GM21737 (cell line): Measurements from ENCODE around the gene MYCBP2.
"Not testable (repeated sequence)": the region's sequence is repeated elsewhere in the genome, so short reads cannot be mapped to it uniquely, and the experiment has no call there.

Experiments used
- ATAC-seq: cut with Tn5 transposase; IDR thresholded peaks from one replicate; pipeline ENCODE4 v1.9.1; 2021; ENCODE audit warnings: mild to moderate bottlenecking, moderate library complexity; ENCODE audit not compliant: unreplicated experiment

Gene MYCBP2

DNA sequence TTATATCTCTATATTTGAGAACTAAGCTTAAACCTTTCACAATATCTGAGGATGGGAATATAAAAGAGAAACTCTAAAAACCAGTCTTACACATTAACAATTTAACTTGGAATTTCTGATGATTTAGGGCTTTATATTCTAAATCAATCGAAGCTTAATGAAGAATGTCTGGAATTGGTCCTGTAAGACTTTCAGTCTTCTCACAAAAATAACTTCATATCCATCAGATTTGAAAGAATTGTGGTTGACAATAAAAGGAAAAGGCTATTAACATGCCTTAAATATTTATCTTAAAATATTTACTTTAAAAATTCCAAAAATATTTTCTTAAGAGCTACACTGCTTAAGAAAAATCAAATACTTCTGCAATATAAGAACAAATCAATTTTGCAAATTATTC lies 27.3 kb downstream of the MYCBP2 start:
- no peak for ATAC-seq

DNA sequence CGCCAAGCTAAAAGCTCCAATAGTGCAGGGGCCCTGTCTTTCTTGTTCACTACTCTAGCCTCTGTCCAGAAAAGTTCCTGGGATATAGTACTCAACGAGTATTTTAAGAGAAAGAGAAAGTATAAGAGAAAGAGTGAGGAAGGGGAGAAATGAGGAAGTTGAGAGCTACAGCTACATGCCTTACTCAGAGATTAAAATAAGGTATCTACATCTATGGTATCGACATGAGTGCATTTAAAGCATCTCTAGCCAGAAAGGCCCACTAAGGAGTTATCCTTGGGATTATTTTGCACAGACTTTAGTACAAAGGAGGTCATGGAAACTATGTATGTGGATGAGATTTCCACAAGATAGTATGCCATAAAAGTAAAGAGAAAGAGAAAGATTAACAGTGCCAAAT lies 28.5 kb downstream of the MYCBP2 start:
- peak; percentile 69 for ATAC-seq

DNA sequence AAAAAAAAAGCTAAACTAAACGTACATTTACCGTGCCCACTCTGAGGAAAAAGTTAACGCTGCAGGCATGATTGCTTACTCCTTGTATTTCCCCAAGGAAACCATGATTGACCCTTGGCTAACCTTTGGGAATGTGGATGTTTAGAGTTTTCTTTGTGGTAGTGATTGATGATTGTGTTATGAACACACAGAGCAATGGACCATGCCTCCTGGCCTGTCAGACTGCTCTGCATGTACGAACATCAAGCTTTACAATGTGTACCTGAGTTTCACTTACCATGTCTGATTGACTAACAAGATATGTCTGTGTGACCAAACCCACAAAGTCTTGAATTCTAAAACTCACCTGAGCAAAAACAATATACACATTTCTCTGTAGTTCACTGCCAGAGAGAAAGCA lies 35.1 kb downstream of the MYCBP2 start:
- no peak for ATAC-seq

DNA sequence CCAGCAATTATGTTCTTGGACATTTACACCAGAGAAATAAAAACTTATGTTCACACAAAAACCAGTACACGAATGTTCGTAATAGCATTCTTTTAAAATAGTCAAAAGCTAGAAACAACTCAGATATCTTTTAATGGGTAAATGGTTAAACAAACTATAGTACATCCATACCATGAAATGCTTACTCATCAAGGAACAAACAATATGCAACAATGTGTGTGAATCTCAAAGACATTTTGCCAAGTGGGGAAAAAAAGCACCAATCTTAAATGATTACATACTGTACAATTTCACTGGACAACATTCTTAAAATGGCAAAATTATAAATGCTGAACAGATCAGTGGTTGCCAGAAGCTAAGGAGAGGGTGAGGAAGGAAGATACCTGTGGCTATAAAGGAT lies 36.6 kb downstream of the MYCBP2 start:
- ATAC-seq = no peak

DNA sequence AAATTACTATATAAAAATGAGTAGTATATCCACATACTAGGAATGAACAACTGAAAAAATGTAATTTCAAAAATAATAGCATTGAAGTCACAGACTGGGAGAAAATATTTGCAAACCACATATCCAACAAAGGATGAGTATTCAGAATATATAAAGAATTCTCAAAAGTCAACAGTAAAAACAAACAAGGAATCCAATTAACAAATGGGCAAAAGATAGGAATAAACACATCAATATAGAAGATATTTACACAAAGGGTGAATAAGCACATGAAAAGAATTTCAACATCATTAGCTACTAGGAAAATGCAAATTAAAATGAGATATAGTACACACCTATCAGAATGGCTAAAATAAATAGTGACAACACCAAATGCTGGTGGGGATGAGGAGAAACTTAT lies 37.0 kb downstream of the MYCBP2 start:
- ATAC-seq = no peak

DNA sequence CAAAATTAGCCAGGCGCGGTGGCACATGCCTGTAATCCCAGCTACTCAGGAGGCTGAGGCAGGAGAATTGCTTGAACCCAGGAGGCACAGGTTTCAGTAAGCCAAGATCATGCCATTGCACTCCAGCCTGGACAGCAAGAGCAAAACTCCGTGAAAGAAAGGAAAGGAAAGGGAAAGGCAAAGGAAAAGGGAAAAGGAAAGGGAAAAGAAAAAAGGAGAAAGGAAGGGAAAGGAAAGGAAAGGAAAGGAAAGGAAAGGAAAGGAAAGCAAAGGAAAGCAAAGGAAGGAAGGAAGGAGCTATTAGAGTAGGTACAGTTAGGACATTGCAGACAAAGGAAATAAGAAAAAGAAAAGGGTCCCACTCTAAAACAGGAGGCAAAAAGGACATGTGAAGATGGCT lies 41.3 kb downstream of the MYCBP2 start:
- ATAC-seq = not testable (repeated sequence)

DNA sequence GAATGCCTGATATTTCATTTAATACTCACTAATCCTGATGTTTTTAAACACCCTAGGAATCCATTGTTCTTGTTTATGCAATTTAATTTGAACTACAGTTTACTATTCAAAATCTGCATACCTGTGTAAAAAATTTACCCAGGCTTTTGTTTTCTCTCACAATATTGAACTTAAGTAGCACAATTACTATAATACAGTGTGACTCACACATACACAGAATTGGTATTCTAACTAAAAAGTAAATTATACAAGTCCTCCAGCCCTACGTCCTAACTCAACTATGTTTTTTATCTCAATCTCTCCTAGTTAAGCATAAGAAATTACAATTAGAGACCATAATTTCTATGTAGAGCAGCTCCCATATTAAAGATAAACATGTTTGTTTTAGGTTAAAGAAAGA lies 41.8 kb downstream of the MYCBP2 start:
- ATAC-seq = no peak

DNA sequence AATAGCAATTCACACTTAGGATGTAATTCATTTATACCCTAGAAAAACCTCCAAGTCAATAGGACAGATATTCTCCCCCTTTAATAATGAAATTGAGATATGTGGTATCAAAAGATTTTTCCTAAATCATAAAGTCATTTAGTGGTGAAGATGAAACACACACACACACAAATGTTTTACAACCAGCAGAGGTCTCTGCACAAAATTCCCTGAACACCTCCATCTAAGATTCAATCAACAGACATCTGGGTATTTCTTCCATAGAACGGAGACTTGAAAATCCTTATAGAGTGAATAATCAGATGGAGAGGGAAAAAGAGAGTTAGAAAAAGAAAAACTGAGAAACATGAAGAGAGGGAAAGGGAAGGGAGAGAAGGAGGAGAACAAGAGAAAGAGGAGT lies 52.8 kb downstream of the MYCBP2 start:
- ATAC-seq = no peak

DNA sequence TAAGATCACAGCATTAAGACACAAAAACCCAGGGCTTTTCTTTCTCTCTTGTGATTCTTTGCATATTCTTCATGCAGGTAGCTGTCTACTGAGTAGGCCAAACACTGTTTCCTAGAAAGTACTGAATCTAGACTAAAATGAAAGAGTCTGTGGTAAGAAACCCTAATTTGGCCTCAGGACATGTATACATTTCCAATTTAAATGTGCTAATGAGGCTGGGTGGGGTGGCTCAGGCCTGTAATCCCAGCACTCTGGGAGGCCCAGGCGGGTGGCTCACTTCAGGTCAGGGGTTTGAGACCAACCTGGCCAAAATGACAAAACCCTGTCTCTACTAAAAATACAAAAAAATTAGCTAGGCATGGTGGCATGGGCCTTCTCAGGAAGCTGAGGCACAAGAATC lies 57.8 kb downstream of the MYCBP2 start:
- no peak for ATAC-seq

DNA sequence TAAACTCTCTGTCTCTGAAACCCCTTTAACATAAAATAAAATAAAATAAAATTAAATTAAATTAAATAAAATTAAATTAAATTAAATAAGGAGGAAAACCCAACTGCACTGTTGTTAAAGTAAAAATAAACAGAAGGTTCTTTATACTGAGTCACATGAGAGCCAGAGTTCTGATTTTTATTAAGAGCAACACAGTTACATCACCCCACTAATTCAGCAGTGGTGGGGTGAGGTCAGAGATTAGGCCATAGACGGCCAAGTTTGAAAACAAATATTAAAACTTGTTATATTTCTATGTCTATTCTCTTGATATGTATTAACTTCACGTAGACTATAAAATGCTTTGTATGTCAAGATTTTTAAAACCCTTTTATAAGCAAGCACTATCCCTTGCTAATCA lies 59.5 kb downstream of the MYCBP2 start:
- no peak for ATAC-seq

DNA sequence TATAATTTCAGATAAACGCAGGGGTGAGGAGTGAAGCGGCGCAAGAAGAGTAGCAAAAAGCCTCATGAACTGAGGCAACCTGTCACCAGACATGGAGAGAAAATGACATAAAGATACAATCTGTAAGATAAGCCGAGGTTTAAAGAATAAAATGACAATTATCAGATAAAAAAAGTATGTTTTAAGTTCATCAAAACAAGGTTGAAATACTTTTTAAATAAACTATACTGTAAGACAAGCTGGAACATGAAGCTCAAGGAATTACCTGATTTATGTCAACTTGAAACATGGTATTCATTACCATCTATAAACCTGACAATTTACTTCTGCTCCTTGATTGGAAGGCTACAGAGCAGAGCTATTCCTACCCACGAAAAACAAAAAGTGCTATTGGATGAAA lies 61.6 kb downstream of the MYCBP2 start:
- ATAC-seq = no peak

DNA sequence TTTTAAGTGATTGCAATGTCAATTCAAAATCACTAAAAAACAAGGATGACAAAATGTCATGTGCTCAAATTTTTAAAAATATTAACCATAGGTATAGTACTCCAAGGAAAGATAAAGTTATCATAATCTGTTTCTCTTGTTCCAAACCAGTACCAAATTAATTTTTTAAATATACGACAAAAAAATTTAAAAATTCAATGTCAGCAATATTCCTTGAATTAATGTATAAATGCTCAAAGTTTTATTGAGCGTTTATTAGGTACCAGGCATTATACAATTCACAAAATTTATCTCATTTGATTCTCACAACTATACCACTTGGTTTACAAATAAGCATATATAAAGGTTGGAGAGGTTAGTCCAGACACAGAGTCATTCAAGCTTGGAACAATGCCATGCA lies 64.7 kb downstream of the MYCBP2 start:
- no peak for ATAC-seq

DNA sequence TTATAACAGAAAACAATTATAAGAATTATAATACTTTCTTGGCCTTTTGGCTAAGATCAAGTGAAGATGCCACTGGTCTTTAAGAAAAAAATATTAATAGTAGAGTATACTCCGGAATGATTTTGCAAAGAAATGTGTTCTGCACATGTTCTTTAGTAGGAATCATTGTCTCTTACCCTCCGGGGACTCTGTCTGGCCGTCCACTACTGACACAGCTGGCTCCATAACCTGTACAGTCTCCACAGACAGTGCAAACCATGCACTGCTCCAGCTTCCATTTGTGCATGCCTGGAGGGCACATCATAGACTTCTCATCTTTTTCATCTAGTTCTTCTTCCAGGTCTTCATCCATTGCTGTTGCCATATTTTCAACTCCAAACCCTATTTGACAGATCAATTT lies 75.9 kb downstream of the MYCBP2 start:
- no peak for ATAC-seq

DNA sequence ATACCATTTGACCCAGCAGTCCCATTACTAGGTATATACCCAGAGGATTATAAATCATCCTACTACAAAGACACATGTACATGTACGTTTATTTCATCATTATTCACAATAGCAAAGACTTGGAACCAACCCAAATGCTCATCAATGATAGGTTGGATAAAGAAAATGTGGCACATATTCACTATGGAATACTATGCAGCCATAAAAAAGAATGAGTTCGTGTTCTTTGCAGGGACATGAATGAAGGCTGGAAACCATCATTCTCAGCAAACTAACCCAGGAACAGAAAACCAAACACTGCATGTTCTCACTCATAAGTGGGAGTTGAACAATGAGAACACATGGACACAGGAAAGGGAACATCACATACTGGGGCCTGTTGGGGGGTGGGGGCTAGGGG lies 81.7 kb downstream of the MYCBP2 start:
- not testable (repeated sequence) for ATAC-seq

DNA sequence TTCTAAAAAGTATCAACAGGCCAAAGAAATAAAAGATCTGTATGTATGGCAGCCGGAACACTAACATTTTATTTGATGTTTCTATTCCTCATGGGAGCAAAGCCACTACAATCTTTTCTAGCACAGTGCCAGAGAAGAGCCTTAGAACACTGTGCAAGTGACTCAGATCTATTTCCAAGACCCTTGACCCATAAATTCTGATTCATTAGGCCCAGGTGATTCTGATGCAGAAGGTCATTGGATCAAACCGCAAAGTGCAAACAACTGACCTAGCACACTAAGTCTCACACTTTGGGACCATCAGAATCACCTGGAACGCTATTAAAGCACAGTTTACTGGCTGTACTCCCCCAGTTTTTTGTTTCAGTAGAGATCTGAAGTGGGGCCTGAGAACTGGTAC lies 87.6 kb downstream of the MYCBP2 start:
- no peak for ATAC-seq

DNA sequence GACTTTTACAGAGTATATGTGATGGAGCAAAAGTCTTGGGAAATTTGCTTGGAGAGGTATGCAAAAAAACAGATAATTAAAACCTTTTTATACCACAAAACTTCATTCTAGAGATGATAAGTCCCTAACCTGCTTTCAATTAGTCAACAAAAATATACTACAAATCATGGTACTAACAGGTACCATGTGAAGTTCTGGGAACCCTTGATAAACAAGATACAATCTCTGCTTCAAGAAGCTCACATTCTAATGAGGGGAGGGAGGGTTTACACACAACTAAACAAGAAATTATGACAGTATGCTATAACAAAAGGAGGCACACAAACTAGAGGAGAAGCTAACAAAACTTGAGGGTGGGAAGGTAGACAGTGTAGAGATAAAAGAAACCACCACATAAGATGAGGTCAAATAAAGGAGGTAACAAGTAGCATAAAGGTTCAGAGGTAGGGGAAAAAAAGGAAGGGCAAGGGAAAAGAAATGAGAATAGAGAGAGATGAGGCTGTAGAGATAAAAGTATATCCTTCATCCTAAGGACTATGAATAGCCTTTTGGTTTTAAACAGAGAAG lies 91.4 kb downstream of the MYCBP2 start:
- ATAC-seq = no peak

DNA sequence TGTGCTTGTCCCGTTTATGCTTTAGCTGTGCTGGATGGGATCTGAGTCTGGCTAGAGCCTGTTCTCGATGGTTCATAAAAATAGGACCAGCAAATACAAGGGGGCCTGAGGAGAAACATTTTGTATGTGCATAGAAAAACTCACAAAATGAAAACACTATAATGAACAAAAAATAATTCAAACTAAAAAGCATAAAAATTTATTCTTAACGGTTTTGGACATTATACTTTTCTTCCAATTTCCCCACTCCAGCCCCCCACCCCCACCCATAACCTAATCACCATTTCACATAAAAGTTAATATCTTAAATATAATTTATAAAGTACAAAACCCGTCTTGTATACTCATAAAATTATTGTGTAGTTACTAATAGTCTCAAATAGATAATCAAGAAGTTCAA lies 93.7 kb downstream of the MYCBP2 start:
- ATAC-seq = no peak

DNA sequence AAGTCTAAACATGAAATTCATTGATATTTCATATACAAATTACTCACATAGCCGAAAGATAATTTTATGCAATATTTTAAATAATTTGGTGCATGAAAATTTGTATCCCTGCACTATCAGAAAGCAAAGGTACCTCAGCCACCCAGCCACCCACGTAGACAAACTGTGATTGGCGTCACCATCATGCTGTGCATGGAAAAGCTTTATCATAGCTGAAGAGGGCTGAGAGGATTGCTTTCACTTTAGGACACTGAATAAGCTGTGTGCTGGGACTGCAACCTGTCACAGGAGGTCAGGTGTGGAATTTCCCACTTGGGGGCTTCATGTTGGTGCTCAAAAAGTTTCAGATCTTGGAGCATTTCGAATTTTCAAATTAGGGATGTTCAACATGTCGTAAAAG lies 96.3 kb downstream of the MYCBP2 start:
- no peak for ATAC-seq

DNA sequence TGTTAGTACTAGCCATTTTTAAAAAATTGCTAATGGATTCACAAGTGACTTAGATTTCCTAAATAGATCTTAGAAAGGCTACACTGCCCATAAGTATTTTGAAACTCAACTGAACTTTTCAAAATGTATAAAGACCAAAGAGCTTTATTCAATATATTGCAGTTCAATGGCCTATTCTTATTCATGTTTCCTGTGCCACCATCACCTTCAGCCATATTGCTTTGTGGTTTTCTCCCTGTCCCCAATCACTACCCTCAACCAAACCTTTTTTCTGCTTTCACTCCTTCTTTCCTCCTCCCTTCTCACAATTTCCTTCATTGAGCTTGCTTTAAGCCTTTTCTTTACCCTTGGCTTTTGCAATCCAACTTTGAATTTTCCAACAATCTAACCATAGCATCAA lies 100.9 kb downstream of the MYCBP2 start:
- no peak for ATAC-seq

DNA sequence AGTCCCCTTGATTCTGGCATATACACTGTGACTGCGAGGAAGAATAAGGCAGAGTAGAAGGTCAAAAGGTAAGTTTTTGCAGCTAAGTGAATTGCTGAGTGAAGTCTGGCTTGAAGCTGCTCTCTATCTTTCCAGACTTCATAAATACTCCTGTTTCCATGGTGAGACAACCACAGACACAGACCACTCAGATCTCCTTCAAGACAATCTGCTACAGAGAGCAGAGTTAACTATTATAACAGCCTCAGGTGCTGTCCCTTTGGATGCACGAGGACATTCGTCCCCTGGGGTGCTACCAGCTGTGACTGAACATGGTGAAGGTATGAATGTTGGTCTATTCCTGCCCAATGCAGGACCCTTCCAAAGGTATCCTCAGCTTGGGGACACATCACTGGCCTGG lies 104.0 kb downstream of the MYCBP2 start:
- no peak for ATAC-seq

DNA sequence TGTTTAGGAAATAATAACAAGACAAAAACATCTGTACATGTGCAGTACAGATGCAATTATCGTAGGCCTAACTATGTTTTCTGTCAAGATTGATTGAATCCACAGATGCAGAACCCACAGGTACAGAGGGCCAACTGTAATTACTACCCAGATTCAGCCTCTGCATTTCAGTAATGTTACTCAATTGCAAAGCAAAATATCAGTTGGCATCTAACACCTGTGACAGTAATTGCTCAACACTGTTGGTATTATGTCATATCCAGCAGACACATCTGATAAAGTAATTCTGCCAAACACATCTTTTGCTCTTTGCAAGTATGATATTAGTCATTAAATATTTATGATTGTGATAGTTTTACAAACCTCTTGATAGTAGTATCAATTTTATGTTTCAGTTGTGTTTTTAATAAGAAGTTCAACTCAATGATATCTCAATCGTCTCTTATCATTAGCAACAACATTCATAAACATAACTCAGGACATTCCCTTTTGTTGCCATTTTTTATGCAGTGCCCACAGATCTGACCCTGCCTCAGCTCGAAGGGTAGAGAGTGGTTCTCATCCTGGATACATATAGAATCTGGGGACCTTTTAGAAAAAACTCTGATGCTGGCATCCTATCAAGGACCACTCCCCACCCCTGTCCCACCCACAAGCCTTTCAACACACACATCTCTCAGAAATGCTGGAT lies 104.7 kb downstream of the MYCBP2 start:
- ATAC-seq = no peak

DNA sequence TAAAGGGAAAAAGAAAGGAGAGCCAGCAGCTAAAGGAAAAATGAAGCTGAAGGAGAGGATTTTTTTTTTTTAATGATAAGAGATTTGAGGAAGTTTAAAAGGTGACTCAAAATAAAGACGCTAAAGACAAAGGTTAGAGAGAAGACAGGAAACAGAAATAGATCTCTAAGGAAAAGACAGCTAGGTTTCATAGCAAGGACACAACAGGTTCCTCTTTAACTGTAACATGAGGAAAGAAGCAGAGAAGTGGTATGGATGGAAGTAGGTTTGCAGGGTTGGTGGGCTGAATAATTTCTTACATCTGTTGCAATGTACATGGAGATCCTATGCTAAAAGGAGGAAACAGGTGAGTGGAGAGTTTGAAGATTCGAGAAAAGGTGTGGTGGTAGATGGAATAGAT lies 107.5 kb downstream of the MYCBP2 start:
- no peak for ATAC-seq

DNA sequence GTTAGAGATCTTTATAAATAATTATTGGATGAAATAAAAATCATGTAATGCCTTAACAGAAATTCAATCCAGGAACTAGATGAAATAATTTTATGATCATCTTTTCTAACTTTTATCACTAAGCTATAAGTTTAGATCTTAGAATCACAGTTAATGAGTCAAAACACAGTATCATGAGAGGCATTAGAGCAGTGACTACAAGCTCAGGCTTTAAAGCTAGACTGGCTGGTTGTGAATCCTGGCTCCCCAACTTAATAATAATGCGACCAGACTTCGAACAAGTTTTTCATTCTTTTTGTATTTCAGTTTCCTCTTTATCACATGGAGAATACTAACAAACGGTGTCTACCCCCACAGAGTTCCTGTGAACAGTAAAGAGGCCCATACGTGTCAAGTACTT lies 108.6 kb downstream of the MYCBP2 start:
- no peak for ATAC-seq
